HepG2 (cell line): ENCODE measurements around the gene NOXO1. TPM values are rescaled to one million over a fixed set of nuclear protein-coding genes. Genes with fewer than 3 reads are reported as not detected.
A peak's percentile ranks its signal among the peaks of the same experiment; 100 is the strongest.

Experiments used
- FOXP1 ChIP-seq, 2 experiments: fragments of 450-650 bp in 1 of 2; IDR thresholded peaks; 2 replicates each; pipeline ENCODE4 v1.6.1; 2017 to 2018; ENCODE audit warnings: antibody characterized with exemption in 1 of 2
- HMG20A ChIP-seq: IDR thresholded peaks from 2 replicates; pipeline ENCODE4 v1.6.1; 2016; ENCODE audit warnings: borderline replicate concordance
- HOXD1 ChIP-seq: sonication (generic); formaldehyde crosslinking; IDR thresholded peaks from 2 replicates; pipeline ENCODE4 v1.5.0; 2020; ENCODE audit warnings: missing genetic modification reagents
- KLF16 ChIP-seq, 2 experiments: sonication (generic) in 1 of 2; formaldehyde crosslinking in 1 of 2; IDR thresholded peaks; 2 replicates each; pipeline versions ENCODE4 v1.6.1 to v1.8.0; 2016 to 2023; ENCODE audit warnings: missing genetic modification reagents in 2 of 2, missing compliant biosample characterization in 1 of 2
- MTA1 ChIP-seq: sonication (generic); formaldehyde crosslinking; IDR thresholded peaks from 2 replicates; pipeline ENCODE4 v1.4.0; 2020; ENCODE audit warnings: missing genetic modification reagents, mild to moderate bottlenecking, borderline replicate concordance
- NFATC3 ChIP-seq: sonication (generic); formaldehyde crosslinking; IDR thresholded peaks from 2 replicates; pipeline ENCODE4 v1.5.1; 2020; ENCODE audit warnings: mild to moderate bottlenecking, missing genetic modification reagents
- POLR2A ChIP-seq, 2 experiments: IDR thresholded peaks; 2 replicates each; pipeline ENCODE4 v1.6.1; 2011; ENCODE audit warnings: low read depth in 2 of 2, low read length in 2 of 2, mild to moderate bottlenecking in 1 of 2, moderate library complexity in 1 of 2; ENCODE audit not compliant: insufficient read depth in 1 of 2
- PPARG ChIP-seq: conservative IDR thresholded peaks from 2 replicates; pipeline ENCODE4 v1.6.1; 2016; ENCODE audit warnings: missing biosample characterization, missing genetic modification reagents
- RBFOX2 ChIP-seq: fragments of 200-400 bp; formaldehyde crosslinking; IDR thresholded peaks from 2 replicates; pipeline ENCODE4 v1.6.1; 2017; ENCODE audit warnings: low read depth, mild to moderate bottlenecking, low read length
- RELA ChIP-seq: sonication (generic); formaldehyde crosslinking; IDR thresholded peaks from 2 replicates; pipeline ENCODE4 v1.4.0; 2020; ENCODE audit warnings: missing genetic modification reagents
- SNRNP70 ChIP-seq: fragments of 200-400 bp; formaldehyde crosslinking; IDR thresholded peaks from 2 replicates; pipeline ENCODE4 v1.6.1; 2017; ENCODE audit warnings: mild to moderate bottlenecking, low read depth, low read length, moderate library complexity
- SRSF9 ChIP-seq: fragments of 200-400 bp; formaldehyde crosslinking; IDR thresholded peaks from 2 replicates; pipeline ENCODE4 v1.6.1; 2018; ENCODE audit warnings: borderline replicate concordance, mild to moderate bottlenecking, low read depth, low read length; ENCODE audit not compliant: insufficient read depth, poor library complexity, severe bottlenecking
- ZNF230 ChIP-seq: sonication (generic); formaldehyde crosslinking; IDR thresholded peaks from 2 replicates; pipeline ENCODE4 v1.4.0; 2020; ENCODE audit warnings: mild to moderate bottlenecking, missing genetic modification reagents
- ZNF607 ChIP-seq: sonication (generic); formaldehyde crosslinking; IDR thresholded peaks from 2 replicates; pipeline ENCODE4 v1.5.1; 2020; ENCODE audit warnings: missing genetic modification reagents, mild to moderate bottlenecking, borderline replicate concordance
- polyA plus RNA-seq, 8 experiments: library from polyadenylated mRNA; depleted of rRNA in 3 of 8; stranded (reverse) in 7 of 8; unstranded in 1 of 8; fragments of >200 nt; fragmentation: Illumina TruSeq in 4 of 8; extraction: Trizol in 4 of 8; gene quantifications; 2 replicates each; pipeline versions ENCODE4 v1.2.1 to v1.2.3, GENCODE V29; 2011 to 2016; ENCODE audit warnings: low read depth in 4 of 8, missing spikeins in 1 of 8, mixed read lengths in 1 of 8; ENCODE audit not compliant: insufficient read depth in 1 of 8
- total RNA-seq, 5 experiments: library from RNA; depleted of rRNA; stranded (reverse); fragments of >200 nt; fragmentation: Illumina TruSeq; extraction: Trizol; gene quantifications; 2 replicates each; pipeline ENCODE4 v1.2.3, GENCODE V29; 2016; ENCODE audit warnings: low read depth in 1 of 5
- TF ChIP-seq, protein P1 (sequence below): sonication (generic); formaldehyde crosslinking; IDR thresholded peaks from 2 replicates; pipeline ENCODE4 v1.4.0; 2020; ENCODE audit warnings: missing genetic modification reagents, borderline replicate concordance
- TF ChIP-seq, protein P2 (sequence below): sonication (generic); formaldehyde crosslinking; IDR thresholded peaks from 2 replicates; pipeline ENCODE4 v1.8.1; 2023; ENCODE audit warnings: mild to moderate bottlenecking, moderate library complexity, missing genetic modification reagents
- TF ChIP-seq, protein P3 (sequence below): IDR thresholded peaks from 2 replicates; pipeline ENCODE4 v1.6.1; 2016; ENCODE audit warnings: control low read depth
- TF ChIP-seq, protein P4 (sequence below): sonication (generic); formaldehyde crosslinking; IDR thresholded peaks from 2 replicates; pipeline ENCODE4 v1.5.0; 2020; ENCODE audit warnings: mild to moderate bottlenecking, missing genetic modification reagents, borderline replicate concordance

The NOXO1 gene
- total and polyA plus RNA-seq, 2 of the 13 experiments (the other 11 are each of a cell fraction or from before 2014, with no cell fraction given), result 0.69 to 1.4 TPM

DNA sequence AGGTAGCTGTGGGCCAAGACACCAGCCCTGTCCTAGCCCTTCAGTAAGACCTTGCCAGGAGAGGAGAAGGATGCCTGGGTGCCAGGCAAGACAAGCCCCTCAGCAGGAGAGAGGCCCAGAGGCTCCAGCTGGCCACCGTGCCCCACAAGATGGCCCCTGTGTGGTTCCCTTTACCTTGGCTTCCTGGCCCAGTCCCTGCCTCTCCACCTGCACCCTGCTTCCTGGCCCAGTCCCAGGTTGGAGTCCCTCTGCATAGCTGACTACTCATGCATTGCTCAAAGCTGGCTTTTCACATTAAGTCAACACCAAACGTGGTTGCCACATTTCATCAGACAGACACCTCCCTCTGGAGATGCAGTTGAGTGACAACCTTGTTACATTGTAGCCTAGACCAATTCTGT lies 12.5 kb upstream of the NOXO1 start (continued):
- TF ChIP-seq, protein P1, sequence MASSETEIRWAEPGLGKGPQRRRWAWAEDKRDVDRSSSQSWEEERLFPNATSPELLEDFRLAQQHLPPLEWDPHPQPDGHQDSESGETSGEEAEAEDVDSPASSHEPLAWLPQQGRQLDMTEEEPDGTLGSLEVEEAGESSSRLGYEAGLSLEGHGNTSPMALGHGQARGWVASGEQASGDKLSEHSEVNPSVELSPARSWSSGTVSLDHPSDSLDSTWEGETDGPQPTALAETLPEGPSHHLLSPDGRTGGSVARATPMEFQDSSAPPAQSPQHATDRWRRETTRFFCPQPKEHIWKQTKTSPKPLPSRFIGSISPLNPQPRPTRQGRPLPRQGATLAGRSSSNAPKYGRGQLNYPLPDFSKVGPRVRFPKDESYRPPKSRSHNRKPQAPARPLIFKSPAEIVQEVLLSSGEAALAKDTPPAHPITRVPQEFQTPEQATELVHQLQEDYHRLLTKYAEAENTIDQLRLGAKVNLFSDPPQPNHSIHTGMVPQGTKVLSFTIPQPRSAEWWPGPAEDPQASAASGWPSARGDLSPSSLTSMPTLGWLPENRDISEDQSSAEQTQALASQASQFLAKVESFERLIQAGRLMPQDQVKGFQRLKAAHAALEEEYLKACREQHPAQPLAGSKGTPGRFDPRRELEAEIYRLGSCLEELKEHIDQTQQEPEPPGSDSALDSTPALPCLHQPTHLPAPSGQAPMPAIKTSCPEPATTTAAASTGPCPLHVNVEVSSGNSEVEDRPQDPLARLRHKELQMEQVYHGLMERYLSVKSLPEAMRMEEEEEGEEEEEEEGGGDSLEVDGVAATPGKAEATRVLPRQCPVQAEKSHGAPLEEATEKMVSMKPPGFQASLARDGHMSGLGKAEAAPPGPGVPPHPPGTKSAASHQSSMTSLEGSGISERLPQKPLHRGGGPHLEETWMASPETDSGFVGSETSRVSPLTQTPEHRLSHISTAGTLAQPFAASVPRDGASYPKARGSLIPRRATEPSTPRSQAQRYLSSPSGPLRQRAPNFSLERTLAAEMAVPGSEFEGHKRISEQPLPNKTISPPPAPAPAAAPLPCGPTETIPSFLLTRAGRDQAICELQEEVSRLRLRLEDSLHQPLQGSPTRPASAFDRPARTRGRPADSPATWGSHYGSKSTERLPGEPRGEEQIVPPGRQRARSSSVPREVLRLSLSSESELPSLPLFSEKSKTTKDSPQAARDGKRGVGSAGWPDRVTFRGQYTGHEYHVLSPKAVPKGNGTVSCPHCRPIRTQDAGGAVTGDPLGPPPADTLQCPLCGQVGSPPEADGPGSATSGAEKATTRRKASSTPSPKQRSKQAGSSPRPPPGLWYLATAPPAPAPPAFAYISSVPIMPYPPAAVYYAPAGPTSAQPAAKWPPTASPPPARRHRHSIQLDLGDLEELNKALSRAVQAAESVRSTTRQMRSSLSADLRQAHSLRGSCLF (CRISPR knock-in tag), result no peak
- TF ChIP-seq MTA1 (CRISPR knock-in tag), result no peak
- TF ChIP-seq FOXP1 (IDR thresholded peaks at IDR 0.05), result no peak
- no peak for TF ChIP-seq FOXP1 (CRISPR knock-in tag; IDR thresholded peaks at IDR 0.05)
- no peak for TF ChIP-seq KLF16 (CRISPR knock-in tag; IDR thresholded peaks at IDR 0.05)
- no peak for TF ChIP-seq HOXD1
- TF ChIP-seq POLR2A (IDR thresholded peaks at IDR 0.05; ENCODE audit: insufficient read depth in 1 of 2, low read depth in 2 of 2, low read length in 2 of 2), result 0 out of 4 replicates have a peak, but pooled peaks of 1 of the 2 experiments have one; percentile 29
- TF ChIP-seq, protein P2, sequence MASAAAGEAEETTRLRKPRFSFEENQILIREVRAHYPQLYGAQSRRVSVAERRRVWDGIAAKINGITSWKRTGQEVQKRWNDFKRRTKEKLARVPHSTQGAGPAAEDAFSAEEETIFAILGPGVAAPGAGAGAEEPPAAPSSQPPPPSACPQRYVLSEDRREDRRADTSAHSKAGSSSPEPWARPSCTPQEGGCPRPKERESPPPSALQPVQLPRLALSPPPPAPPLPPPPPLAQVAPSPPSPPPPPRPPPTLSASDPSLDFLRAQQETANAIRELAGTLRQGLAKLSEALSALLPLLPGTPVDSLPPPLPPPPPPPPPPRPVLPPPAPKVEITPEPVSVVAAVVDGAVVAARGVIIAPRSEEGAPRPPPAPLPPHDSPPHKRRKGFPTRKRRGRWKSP (CRISPR knock-in tag), result no peak
- no peak for TF ChIP-seq ZNF607 (CRISPR knock-in tag)
- TF ChIP-seq HMG20A (CRISPR knock-in tag), result no peak
- no peak for TF ChIP-seq PPARG (CRISPR knock-in tag)
- TF ChIP-seq, protein P3, sequence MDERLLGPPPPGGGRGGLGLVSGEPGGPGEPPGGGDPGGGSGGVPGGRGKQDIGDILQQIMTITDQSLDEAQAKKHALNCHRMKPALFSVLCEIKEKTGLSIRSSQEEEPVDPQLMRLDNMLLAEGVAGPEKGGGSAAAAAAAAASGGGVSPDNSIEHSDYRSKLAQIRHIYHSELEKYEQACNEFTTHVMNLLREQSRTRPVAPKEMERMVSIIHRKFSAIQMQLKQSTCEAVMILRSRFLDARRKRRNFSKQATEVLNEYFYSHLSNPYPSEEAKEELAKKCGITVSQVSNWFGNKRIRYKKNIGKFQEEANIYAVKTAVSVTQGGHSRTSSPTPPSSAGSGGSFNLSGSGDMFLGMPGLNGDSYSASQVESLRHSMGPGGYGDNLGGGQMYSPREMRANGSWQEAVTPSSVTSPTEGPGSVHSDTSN (CRISPR knock-in tag), result peak; percentile 61
- TF ChIP-seq ZNF230 (CRISPR knock-in tag), result no peak
- no peak for TF ChIP-seq NFATC3 (CRISPR knock-in tag)
- TF ChIP-seq RELA (CRISPR knock-in tag), result no peak
- TF ChIP-seq, protein P4, sequence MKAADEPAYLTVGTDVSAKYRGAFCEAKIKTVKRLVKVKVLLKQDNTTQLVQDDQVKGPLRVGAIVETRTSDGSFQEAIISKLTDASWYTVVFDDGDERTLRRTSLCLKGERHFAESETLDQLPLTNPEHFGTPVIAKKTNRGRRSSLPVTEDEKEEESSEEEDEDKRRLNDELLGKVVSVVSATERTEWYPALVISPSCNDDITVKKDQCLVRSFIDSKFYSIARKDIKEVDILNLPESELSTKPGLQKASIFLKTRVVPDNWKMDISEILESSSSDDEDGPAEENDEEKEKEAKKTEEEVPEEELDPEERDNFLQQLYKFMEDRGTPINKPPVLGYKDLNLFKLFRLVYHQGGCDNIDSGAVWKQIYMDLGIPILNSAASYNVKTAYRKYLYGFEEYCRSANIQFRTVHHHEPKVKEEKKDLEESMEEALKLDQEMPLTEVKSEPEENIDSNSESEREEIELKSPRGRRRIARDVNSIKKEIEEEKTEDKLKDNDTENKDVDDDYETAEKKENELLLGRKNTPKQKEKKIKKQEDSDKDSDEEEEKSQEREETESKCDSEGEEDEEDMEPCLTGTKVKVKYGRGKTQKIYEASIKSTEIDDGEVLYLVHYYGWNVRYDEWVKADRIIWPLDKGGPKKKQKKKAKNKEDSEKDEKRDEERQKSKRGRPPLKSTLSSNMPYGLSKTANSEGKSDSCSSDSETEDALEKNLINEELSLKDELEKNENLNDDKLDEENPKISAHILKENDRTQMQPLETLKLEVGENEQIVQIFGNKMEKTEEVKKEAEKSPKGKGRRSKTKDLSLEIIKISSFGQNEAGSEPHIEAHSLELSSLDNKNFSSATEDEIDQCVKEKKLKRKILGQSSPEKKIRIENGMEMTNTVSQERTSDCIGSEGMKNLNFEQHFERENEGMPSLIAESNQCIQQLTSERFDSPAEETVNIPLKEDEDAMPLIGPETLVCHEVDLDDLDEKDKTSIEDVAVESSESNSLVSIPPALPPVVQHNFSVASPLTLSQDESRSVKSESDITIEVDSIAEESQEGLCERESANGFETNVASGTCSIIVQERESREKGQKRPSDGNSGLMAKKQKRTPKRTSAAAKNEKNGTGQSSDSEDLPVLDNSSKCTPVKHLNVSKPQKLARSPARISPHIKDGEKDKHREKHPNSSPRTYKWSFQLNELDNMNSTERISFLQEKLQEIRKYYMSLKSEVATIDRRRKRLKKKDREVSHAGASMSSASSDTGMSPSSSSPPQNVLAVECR (CRISPR knock-in tag), result no peak
- TF ChIP-seq SNRNP70, result no peak
- TF ChIP-seq SRSF9, result no peak
- TF ChIP-seq RBFOX2, result no peak
